ENCODE data around the gene MYBPC1. TPM values are rescaled to one million over a fixed set of nuclear protein-coding genes. Genes with fewer than 3 reads are reported as not detected.

MYBPC1 gene
- total and polyA plus RNA-seq, 2 of the 13 experiments (the other 11 are each of a cell fraction or from before 2014, with no cell fraction given), result 0.31 to 0.53 TPM

GRCh38 chr12:101670007-101670671 lies 75.4 kb downstream of the MYBPC1 start (continued):
- TF ChIP-seq USF2 (IDR thresholded peaks at IDR 0.05; ENCODE audit: low read depth, low read length), result no peak
- TF ChIP-seq USF2 (CRISPR knock-in tag; IDR thresholded peaks at IDR 0.05; ENCODE audit: borderline replicate concordance), result no peak
- no peak for TF ChIP-seq KLF15 (CRISPR knock-in tag; IDR thresholded peaks at IDR 0.05; ENCODE audit: borderline replicate concordance)
- TF ChIP-seq YEATS2 (CRISPR knock-in tag; IDR thresholded peaks at IDR 0.05; ENCODE audit: borderline replicate concordance), result no peak
- no peak for TF ChIP-seq FOXA3 (CRISPR knock-in tag; IDR thresholded peaks at IDR 0.05)
- TF ChIP-seq TP53 (CRISPR knock-in tag; conservative IDR thresholded peaks at IDR 0.05), result no peak
- TF ChIP-seq TOE1 (CRISPR knock-in tag; IDR thresholded peaks at IDR 0.05), result no peak
- no peak for TF ChIP-seq ATM (IDR thresholded peaks at IDR 0.05; ENCODE audit: borderline replicate concordance)
- 0 out of 2 replicates have a peak, but pooled peaks have one; percentile 33 for TF ChIP-seq KAT8 (CRISPR knock-in tag; IDR thresholded peaks at IDR 0.05)
- no peak for TF ChIP-seq EEA1 (CRISPR knock-in tag; IDR thresholded peaks at IDR 0.05; ENCODE audit: borderline replicate concordance)
- 0 out of 2 replicates have a peak, but pooled peaks have one; percentile 42 for TF ChIP-seq HNF4G (IDR thresholded peaks at IDR 0.05; ENCODE audit: borderline replicate concordance, low read depth, low read length)
- TF ChIP-seq HNF4G (CRISPR knock-in tag; IDR thresholded peaks at IDR 0.05; ENCODE audit: borderline replicate concordance, low read depth), result no peak
- TF ChIP-seq ZSCAN12 (CRISPR knock-in tag; IDR thresholded peaks at IDR 0.05), result no peak
- TF ChIP-seq EP300 (IDR thresholded peaks at IDR 0.05; ENCODE audit: low read depth in 2 of 2, low read length in 2 of 2), result no peak
- TF ChIP-seq EP300 (CRISPR knock-in tag; IDR thresholded peaks at IDR 0.05; ENCODE audit: borderline replicate concordance), result no peak
- no peak for TF ChIP-seq CREB1 (IDR thresholded peaks at IDR 0.05)
- peak; percentile 40; the same call in 1 of the 2 replicates for TF ChIP-seq CREB1 (CRISPR knock-in tag; IDR thresholded peaks at IDR 0.05)
- TF ChIP-seq NFE2 (CRISPR knock-in tag; IDR thresholded peaks at IDR 0.05), result no peak
- TF ChIP-seq RAD51 (IDR thresholded peaks at IDR 0.05; ENCODE audit: borderline replicate concordance), result no peak
- TF ChIP-seq SP140L (CRISPR knock-in tag; IDR thresholded peaks at IDR 0.05; ENCODE audit: borderline replicate concordance), result no peak
- TF ChIP-seq FOSL2 (CRISPR knock-in tag; IDR thresholded peaks at IDR 0.05), result no peak; the same call in 1 of the 2 replicates
- no peak for TF ChIP-seq ZMYM2 (CRISPR knock-in tag; IDR thresholded peaks at IDR 0.05)
- TF ChIP-seq BRF2 (CRISPR knock-in tag; IDR thresholded peaks at IDR 0.05), result no peak
- peak; percentile 38; the same call in 1 of the 2 replicates for TF ChIP-seq ZMYM4 (CRISPR knock-in tag; IDR thresholded peaks at IDR 0.05)
- TF ChIP-seq ATF2 (CRISPR knock-in tag; IDR thresholded peaks at IDR 0.05), result no peak
- no peak for TF ChIP-seq ZNF34 (CRISPR knock-in tag; IDR thresholded peaks at IDR 0.05; ENCODE audit: borderline replicate concordance)
- no peak for TF ChIP-seq GPN1 (CRISPR knock-in tag; IDR thresholded peaks at IDR 0.05; ENCODE audit: borderline replicate concordance)
- no peak for TF ChIP-seq SIX4 (CRISPR knock-in tag; IDR thresholded peaks at IDR 0.05)
- TF ChIP-seq CAMTA2 (CRISPR knock-in tag; IDR thresholded peaks at IDR 0.05; ENCODE audit: borderline replicate concordance), result no peak
